ENCODE measurements around the gene PACS1.

DNA sequence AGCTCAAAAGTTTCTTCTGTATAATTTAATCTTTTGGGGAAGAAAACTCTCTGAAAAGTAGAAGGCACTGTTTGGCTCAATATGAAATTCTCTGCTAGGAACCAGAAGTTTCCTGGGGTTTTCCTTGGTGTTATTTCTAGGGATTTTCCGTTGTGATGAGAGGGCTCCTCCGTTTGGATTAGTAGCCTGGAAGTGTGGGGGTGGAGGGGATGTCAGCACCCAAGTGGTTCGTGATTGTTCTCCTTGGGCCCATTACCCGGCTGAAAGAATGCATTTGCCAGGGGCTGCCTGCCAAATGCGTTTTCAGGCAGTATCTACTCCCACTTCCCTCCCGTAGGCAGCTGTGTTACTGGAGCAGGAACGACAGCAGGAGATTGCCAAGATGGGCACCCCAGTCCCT lies 13.6 kb upstream of the PACS1 start:
- TF ChIP-seq POLR2A (IDR thresholded peaks at IDR 0.05; ENCODE audit: low read depth, low read length) (no peak), TAF1 (IDR thresholded peaks at IDR 0.05; ENCODE audit: low read depth, low read length) (no peak)

Data from GM12891 (cell line).